HG02938 (cell line): ENCODE results near the gene PLIN4.

Source experiments
- ATAC-seq: cut with Tn5 transposase; IDR thresholded peaks from one replicate; pipeline ENCODE4 v1.9.1; 2021; ENCODE audit warnings: mild to moderate bottlenecking, moderate library complexity; ENCODE audit not compliant: unreplicated experiment

The PLIN4 gene

DNA sequence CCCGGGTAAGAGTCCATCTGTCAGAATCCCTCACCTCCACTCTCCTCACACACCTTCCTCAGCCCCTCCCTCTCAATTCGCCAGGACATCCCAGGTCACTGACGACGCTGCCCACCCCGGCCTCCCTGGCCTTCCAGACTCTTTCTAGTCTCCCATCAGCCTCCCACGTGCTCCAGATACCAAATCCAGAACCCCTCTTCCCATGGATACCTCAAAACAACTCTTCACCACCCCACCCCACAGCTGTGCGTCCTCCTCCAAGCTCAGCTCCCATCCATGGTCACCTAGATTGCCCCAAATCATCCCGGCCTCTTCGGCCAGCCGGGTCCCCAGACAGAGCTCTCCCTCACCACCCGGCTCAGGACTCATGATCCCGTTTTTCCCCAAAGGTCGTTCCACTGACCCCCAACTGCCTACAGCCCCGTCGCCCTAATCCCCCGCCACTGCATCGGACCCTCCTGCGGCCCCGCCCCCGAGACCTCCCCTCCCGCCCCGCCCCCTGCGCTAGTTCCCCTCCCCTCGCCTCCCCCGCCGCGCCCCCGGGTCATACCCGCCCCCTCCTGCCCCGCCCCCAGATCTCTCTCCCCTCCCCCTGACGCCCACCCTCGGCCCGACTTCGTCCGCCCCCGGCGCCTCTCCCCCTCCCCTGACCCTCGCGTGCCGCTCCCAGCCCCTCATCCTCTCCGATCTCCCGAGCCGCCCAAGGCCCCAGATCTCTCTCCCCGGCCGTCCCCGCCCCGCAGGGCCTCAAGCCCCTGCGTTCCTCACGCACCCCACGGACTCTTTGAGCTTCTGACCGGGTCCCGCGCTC, 61.2 kb downstream of the PLIN4 start:
- no peak for ATAC-seq

DNA sequence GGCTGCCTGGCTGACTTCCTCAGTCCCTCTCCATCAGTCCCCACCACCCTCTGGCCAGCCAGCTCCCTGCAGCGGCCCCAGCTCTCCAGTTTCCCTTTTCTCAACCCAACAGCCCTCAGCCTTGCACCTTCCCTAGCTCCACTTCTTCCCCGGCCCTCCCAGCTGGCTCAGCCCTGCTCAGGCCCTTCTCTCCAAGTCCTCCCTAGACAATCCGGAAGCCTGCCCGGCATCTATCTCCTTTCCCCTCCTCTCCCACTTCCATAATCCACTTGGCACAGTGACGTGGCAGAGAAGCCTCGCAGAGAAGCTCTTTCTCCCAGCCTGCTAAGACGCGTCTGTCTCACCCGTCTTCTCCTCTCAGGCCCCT, 61.8 kb downstream of the PLIN4 start:
- no peak for ATAC-seq

DNA sequence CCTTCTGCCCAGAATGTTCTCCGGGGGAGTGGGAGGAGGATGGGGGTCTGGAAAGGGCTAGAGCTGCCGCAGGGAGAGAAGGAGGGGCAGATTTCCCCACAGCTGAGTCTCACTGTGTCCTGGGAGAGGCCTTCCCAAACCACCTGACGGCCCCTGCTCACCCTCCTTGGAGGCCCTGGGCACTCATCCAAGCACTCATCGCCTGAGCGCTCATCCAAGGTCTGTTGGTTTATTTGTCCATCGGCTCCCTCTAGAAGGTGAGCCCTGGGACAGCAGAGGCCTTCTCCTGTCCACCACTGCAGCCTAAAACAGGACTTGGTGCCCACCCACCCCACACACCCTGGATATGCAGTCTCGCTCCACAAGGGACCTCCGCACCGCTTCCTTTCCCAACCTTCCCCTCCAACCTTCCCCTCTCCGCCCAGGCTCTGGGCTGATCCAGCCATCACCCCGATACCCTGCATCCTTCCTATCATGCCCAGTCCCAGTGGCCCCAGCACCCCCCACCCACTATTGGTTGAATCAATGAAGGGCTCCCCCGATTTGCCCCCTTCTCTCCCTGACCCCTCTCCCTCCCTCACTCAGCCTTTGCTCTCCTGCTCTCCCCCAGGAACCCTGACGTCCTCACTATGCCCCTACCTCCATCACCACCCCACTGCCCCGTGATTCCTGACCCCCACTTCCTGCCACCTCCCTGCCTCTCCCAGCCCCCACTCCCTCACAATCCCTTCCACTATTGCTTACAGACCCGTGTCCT, 62.4 kb downstream of the PLIN4 start:
- no peak for ATAC-seq

DNA sequence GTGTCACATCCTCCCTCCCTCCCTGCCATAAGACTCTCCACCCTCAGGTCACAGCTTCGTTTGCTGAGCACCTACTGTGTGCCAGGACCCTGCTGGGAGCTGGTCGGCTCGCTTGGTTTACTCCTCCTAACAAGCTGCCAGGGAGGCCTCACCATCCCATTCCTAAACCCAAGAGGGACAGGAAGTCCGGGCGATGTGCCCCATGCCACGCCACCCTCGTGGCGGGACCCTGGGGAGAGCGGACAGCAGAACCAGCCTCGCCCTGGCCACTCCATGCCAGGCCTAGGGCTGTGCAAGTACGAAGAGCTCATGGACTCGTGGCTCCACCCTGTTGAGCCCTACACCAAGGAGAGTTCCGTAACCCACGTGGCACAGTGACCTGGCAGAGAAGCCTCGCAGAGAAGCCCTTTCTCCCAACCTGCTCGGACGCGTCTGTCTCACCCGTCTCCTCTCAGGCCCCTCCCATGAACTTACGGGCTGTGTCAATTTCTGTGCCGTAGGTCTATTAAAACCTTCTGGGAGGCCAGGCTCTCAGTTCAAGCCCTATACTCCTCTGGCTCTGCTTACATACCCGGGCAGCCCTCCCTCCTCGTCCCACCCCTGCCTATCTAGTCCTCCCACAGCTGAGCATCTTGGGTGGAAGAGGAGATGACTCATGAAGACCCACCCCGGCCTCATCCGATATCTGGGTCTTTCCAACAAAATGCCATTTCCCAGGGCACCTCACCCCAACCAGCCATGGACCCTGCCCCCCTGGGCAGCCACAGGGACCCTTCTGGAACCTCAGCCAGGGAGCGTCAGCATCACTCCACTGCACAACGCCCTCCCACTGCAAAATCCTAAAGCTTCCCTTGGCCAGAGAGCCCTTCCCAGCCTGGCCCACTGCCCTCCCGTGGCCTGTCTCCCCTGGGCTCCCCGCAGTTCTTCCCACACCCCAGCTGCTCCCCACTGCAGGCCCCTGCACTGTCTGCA, 63.3 kb downstream of the PLIN4 start:
- no peak for ATAC-seq

DNA sequence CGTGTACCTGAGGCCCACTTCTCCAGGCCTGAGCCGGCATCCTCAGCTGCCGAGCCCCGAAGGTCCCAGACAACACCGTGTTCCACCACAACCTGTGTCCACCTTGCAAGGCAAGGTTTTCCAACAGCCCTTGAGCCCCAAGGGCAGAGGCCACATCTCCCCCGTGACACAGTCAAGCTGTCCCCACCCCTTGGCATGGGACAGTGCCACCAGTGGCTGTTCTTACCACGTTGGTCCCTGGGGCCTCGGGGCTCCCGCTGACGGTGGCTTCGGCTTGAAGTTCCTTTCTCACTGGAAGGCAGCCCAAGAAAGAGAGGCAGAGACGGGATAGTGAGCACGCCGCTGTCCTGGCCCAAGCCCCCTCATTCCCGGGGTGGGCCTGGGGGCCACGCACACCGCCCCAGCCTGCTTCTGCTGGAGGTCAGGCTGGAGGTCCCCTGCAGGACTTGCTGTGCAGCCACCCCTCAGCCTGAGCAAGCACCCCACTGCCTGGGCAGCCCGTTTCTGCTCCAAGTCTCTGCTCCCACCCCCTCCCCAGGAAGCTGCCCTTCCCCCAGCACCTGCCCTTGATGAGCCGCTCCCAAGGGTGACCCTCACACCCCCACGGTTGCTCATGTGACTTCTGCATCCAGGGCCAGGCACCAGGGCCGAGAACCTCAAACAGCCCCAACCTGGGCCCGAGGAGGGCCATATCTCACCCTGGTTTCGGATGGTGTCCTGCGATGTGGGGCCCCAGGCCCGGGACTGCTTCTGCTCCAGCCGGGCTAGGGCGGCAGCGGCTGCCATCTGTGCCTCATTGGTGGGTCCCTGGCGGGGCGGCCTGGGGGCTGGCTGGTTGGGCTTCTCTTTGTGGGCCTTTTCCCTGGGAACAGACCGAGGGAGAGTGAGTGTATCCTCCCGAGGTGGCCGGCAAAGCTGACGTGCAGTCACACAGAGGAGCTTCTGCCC, 64.8 kb downstream of the PLIN4 start:
- no peak for ATAC-seq

DNA sequence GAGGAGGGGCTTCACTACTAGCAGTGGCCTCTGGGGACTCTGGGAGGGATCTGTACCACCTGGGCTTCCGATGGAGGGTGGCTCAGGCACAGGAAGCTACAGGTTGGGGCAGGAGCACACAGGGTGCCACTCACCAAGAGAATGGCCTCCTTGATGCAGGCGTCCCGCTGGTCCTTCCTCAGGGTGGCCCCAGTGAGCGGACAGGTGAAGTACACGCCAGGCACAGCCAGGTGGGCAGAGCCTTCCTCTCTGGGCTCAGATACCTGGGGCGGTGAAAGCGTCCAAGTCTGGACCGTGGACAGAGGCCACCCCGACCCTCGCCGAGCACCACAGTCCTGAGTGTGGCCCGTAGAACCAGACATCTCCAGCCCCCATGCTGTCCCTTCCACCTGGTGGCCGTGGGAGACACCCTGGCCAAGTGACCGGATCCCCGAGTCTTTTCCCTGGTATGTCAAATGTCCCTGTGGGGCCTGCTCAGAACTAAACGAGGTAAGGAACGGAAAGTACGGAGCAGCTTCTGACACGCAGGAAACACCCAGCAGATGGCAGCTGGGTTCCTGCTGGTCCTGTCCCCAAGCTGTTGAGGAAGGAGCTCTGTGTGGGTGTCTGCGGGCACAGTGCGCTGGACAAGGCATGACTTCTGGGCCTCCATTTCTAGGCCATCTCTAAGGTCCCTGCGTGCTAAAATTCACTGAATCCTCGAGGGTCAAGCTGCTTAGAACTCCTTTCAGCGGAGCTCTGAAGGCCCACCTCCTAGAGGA, 65.9 kb downstream of the PLIN4 start:
- ATAC-seq = no peak
